Transverse colon (tissue), 4 donors: ENCODE data around the gene CPEB1. TPM values are rescaled to one million over a fixed set of nuclear protein-coding genes. Genes with fewer than 3 reads are reported as not detected.

Experiments used
- DNase-seq: peaks from one replicate; pipeline ENCODE4 v3.0.0-alpha.2; 2019
- H3K27ac ChIP-seq, 4 donors: fragments of 200-600 bp; sonication (generic); 2 replicates each; pipeline ENCODE4 v1.5.1; 2016 to 2018; ENCODE audit warnings: inconsistent platforms in 4 of 4
- H3K27me3 ChIP-seq: fragments of 200-600 bp; sonication (generic); 2 replicates; pipeline ENCODE4 v1.5.1; 2017; ENCODE audit warnings: inconsistent platforms
- H3K36me3 ChIP-seq, 4 donors: fragments of 200-600 bp; sonication (generic); 2 replicates each; pipeline ENCODE4 v1.5.1; 2017 to 2019; ENCODE audit warnings: inconsistent platforms in 4 of 4
- H3K4me1 ChIP-seq, 4 donors: fragments of 200-600 bp; sonication (generic); 2 replicates each; pipeline ENCODE4 v1.5.1; 2017 to 2020; ENCODE audit warnings: inconsistent platforms in 4 of 4
- H3K4me3 ChIP-seq, 4 donors: fragments of 200-600 bp; sonication (generic); 1 replicate in 1 of 4; 2 replicates in 3 of 4; pipeline versions ENCODE4 v1.5.1 to v1.6.1; 2017 to 2019; ENCODE audit warnings: inconsistent platforms in 4 of 4
- H3K9me3 ChIP-seq, 2 donors: fragments of 200-600 bp; sonication (generic); 2 replicates each; pipeline ENCODE4 v1.5.1; 2017 to 2019; ENCODE audit warnings: inconsistent platforms in 2 of 2
- CTCF ChIP-seq, 5 experiments: fragments of 200-600 bp in 3 of 5; fragments of 450-650 bp in 2 of 5; sonication (generic) in 3 of 5; IDR thresholded peaks; 1 replicate in 2 of 5; 2 replicates in 3 of 5; pipeline ENCODE4 v1.5.1; 2016 to 2017; ENCODE audit warnings: antibody characterized with exemption in 5 of 5, inconsistent platforms in 3 of 5, mild to moderate bottlenecking in 2 of 5, moderate library complexity in 1 of 5
- EP300 ChIP-seq: sonication (generic); formaldehyde crosslinking; IDR thresholded peaks from one replicate; pipeline ENCODE4 v1.6.1; 2017; ENCODE audit warnings: antibody characterized with exemption, low read depth
- POLR2A ChIP-seq: fragments of 450-650 bp; IDR thresholded peaks from one replicate; pipeline ENCODE4 v1.6.1; 2016; ENCODE audit warnings: antibody characterized with exemption, mild to moderate bottlenecking, moderate library complexity
- POLR2AphosphoS5 ChIP-seq, 3 donors: sonication (generic); formaldehyde crosslinking; IDR thresholded peaks; one replicate each; pipeline ENCODE4 v1.6.1; 2016; ENCODE audit warnings: antibody characterized with exemption in 3 of 3
- WGBS, 2 donors: methylation state at CpG; one replicate each; pipeline ENCODE4 v1.1.5; 2018; ENCODE audit warnings: low coverage in 1 of 2; 5-methylcytosine and 5-hydroxymethylcytosine counted together
- in situ Hi-C, 4 donors: fragments of 200-750 bp; cut with MboI; loops; one replicate each; pipeline versions ENCODE4 v1.15.0 to v1.15.1; 2017; ENCODE audit warnings: low sequenced_read_pairs in 3 of 4, low pct_ligation_motif_present in 1 of 4, low pct_unique_long_range_greater_than_20kb in 1 of 4
- intact Hi-C: fragments of 100-400 bp; cut with DNase I; formaldehyde crosslinking; loops from one replicate; pipeline ENCODE4 v1.15.1; 2023; ENCODE audit warnings: low total_unique reads
- total RNA-seq, 4 donors: library from RNA; depleted of rRNA; stranded (reverse); fragments of >200 nt; gene quantifications; one replicate each; pipeline ENCODE4 v1.1.0, GENCODE V29; 2016

Gene CPEB1
- total RNA-seq, 4 donors from 2014 or later = 3.7 to 5.6 (median 3.8) TPM; not detected in 1

- in situ Hi-C loops = no loop called here
- TF ChIP-seq CTCF (IDR thresholded peaks at IDR 0.05) (no peak), POLR2AphosphoS5 (IDR thresholded peaks at IDR 0.05) (no peak), POLR2A (no peak), EP300 (no peak)
- Histone ChIP-seq H3K4me3 (no peak overlapping the region), H3K4me1 (peaks cover 0 to under 1% (median 0%) of the 10 kb centered on the region in 4 donors), H3K36me3 (no peaks in the 10 kb centered on the region), H3K27me3 (peaks cover 9% of the 10 kb centered on the region), H3K27ac (no peak overlapping the region), H3K9me3 (no peaks in the 10 kb centered on the region)
- intact Hi-C loops = no loop called here
- no peak for DNase-seq
- 71 to 80% methylated on average over 2 of the region's 2 CpGs for WGBS, 2 donors
Observed at GRCh38 chr15:82674873-82675272, 27.7 kb upstream of the CPEB1 start.

GRCh38 chr15:82670699-82671098 is 23.5 kb upstream of the CPEB1 start:
- in situ Hi-C loops = no loop called here
- H3K4me1 ChIP-seq = no peaks in the 10 kb centered on the region
- H3K9me3 ChIP-seq = no peaks in the 10 kb centered on the region
- 78 to 88% methylated on average over 4 of the region's 4 CpGs for WGBS, 2 donors
- no peaks in the 10 kb centered on the region for H3K27me3 ChIP-seq
- TF ChIP-seq POLR2A = no peak
- no peak for TF ChIP-seq CTCF (IDR thresholded peaks at IDR 0.05)
- TF ChIP-seq EP300 = no peak
- TF ChIP-seq POLR2AphosphoS5 (IDR thresholded peaks at IDR 0.05) = no peak
- H3K36me3 ChIP-seq = no peaks in the 10 kb centered on the region
- H3K4me3 ChIP-seq = no peak overlapping the region
- H3K27ac ChIP-seq = no peak overlapping the region
- intact Hi-C loops = no loop called here
- DNase-seq = no peak

- no peaks in the 10 kb centered on the region for H3K9me3 ChIP-seq
- in situ Hi-C loops = no loop called here
- H3K4me3 ChIP-seq = no peak overlapping the region
- WGBS, 2 donors = 91% methylated on average over 10 of the region's 10 CpGs; no CpG with 5 or more reads in 1 of the 2 donors
- TF ChIP-seq EP300 (no peak), POLR2A (no peak), POLR2AphosphoS5 (IDR thresholded peaks at IDR 0.05) (no peak), CTCF (IDR thresholded peaks at IDR 0.05) (no peak)
- no peaks in the 10 kb centered on the region for H3K27me3 ChIP-seq
- H3K36me3 ChIP-seq = no peaks in the 10 kb centered on the region
- no peaks in the 10 kb centered on the region for H3K4me1 ChIP-seq
- intact Hi-C loops = no loop called here
- H3K27ac ChIP-seq = no peak overlapping the region
- DNase-seq = no peak
Observed at GRCh38 chr15:82666606-82667005, 19.4 kb upstream of the CPEB1 start.

DNA sequence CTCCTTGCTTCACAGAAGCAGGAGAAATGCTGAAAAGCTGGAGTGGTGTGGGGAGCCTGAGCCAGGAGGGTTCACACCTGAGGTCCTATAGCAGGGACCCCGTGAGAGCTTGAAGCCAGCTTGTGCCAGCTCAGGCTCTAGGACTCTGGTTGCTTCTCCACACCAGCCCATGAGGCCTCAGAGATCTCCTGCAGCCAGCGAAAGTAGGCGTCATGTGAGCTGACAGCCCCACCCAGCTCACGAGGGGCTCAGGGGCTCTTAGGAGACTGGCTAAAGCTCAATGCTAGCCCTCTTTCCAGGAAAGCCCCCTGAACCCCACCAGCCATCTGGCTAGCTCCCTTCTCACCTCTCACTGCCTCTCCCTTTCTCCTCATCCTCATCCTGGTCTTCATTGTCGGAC is 16.9 kb upstream of the CPEB1 start:
- no peaks in the 10 kb centered on the region for H3K9me3 ChIP-seq
- in situ Hi-C loops (no loop called here), intact Hi-C loops (no loop called here)
- H3K27me3 ChIP-seq = no peaks in the 10 kb centered on the region
- H3K36me3 ChIP-seq = no peaks in the 10 kb centered on the region
- WGBS, 2 donors = 79 to 100% methylated on average over 1 to 5 of the region's 5 CpGs
- H3K27ac ChIP-seq = no peak overlapping the region
- no peak for TF ChIP-seq POLR2AphosphoS5 (IDR thresholded peaks at IDR 0.05)
- no peak for TF ChIP-seq EP300
- no peak for TF ChIP-seq CTCF (IDR thresholded peaks at IDR 0.05)
- no peak for TF ChIP-seq POLR2A
- no peak overlapping the region for H3K4me3 ChIP-seq
- no peaks in the 10 kb centered on the region for H3K4me1 ChIP-seq
- DNase-seq = no peak
